CD8-positive, alpha-beta memory T cell (primary cell): Measurements from ENCODE around the gene ASTE1. TPM values are rescaled to one million over a fixed set of nuclear protein-coding genes. Genes with fewer than 3 reads are reported as not detected.
"Not testable (repeated sequence)": the region's sequence is repeated elsewhere in the genome, so short reads cannot be mapped to it uniquely, and the experiment has no call there.

Experiments used
- CTCF ChIA-PET: fragments of 350-600 bp; sonication (Branson Sonifier 250); formaldehyde crosslinking; loops from one replicate; lab custom pipeline; 2021; ENCODE audit warnings: antibody characterized with exemption; lab: Charles Lee
- POLR2A ChIA-PET: fragments of 350-600 bp; sonication (Branson Sonifier 250); formaldehyde crosslinking; loops from one replicate; lab custom pipeline; 2021; ENCODE audit warnings: antibody characterized with exemption; lab: Charles Lee
- DNase-seq, 5 donors: peaks; one replicate each; pipeline versions ENCODE4 v3.0.0 to v3.0.0-alpha.2; 2020 to 2022; ENCODE audit warnings: mixed read lengths in 1 of 5
- H3K27ac ChIP-seq: one replicate; pipeline ENCODE4 v1.7.0; 2013; ENCODE audit warnings: low read depth, mild to moderate bottlenecking, low read length, moderate library complexity
- H3K27me3 ChIP-seq: 2 replicates; pipeline ENCODE4 v1.7.0; 2013; ENCODE audit warnings: low read length, mild to moderate bottlenecking; ENCODE audit not compliant: insufficient read depth, poor library complexity, severe bottlenecking
- H3K36me3 ChIP-seq: 2 replicates; pipeline ENCODE4 v1.7.0; 2013; ENCODE audit warnings: mild to moderate bottlenecking, low read length, moderate library complexity; ENCODE audit not compliant: insufficient read depth
- H3K4me1 ChIP-seq: 2 replicates; pipeline ENCODE4 v1.7.0; 2013; ENCODE audit warnings: mild to moderate bottlenecking, low read length, moderate library complexity; ENCODE audit not compliant: insufficient read depth
- H3K4me3 ChIP-seq: 2 replicates; pipeline ENCODE4 v1.7.0; 2013; ENCODE audit warnings: mild to moderate bottlenecking, low read length
- H3K9me3 ChIP-seq: 2 replicates; pipeline ENCODE4 v1.7.0; 2013; ENCODE audit warnings: mild to moderate bottlenecking, low read length
- H3K27ac Mint-ChIP-seq, 8 donors: one replicate each; pipeline ENCODE4 v1.8.0; 2020 to 2021; ENCODE audit warnings: mixed read lengths in 8 of 8, mild to moderate bottlenecking in 6 of 8, inconsistent platforms in 3 of 8, moderate library complexity in 3 of 8
- H3K27me3 Mint-ChIP-seq, 2 donors: one replicate each; pipeline ENCODE4 v1.8.0; 2020 to 2021; ENCODE audit warnings: mixed read lengths in 2 of 2, mild to moderate bottlenecking in 1 of 2, moderate library complexity in 1 of 2
- H3K36me3 Mint-ChIP-seq, 3 donors: one replicate each; pipeline ENCODE4 v1.8.0; 2020 to 2021; ENCODE audit warnings: mixed read lengths in 3 of 3, inconsistent platforms in 1 of 3, mild to moderate bottlenecking in 1 of 3
- H3K4me1 Mint-ChIP-seq, 3 donors: one replicate each; pipeline ENCODE4 v1.8.0; 2020 to 2021; ENCODE audit warnings: mixed read lengths in 3 of 3, inconsistent platforms in 1 of 3, mild to moderate bottlenecking in 1 of 3
- H3K4me3 Mint-ChIP-seq, 7 donors: one replicate each; pipeline ENCODE4 v1.8.0; 2020 to 2021; ENCODE audit warnings: mixed read lengths in 7 of 7, mild to moderate bottlenecking in 6 of 7, moderate library complexity in 4 of 7, inconsistent platforms in 2 of 7
- H3K9me3 Mint-ChIP-seq, 5 donors: one replicate each; pipeline ENCODE4 v1.8.0; 2020 to 2022; ENCODE audit warnings: mixed read lengths in 5 of 5, mild to moderate bottlenecking in 3 of 5, moderate library complexity in 2 of 5, inconsistent platforms in 1 of 5
- polyA plus RNA-seq: library from polyadenylated mRNA; unstranded; fragments of 300-500 nt; fragmentation: Illumina TruSeq; gene quantifications from one replicate; pipeline ENCODE4 v1.2.3, GENCODE V29; 2021
- total RNA-seq, 2 experiments: library from RNA; stranded (reverse); gene quantifications; one replicate each; pipeline ENCODE4 v1.2.3, GENCODE V29; 2021

ASTE1 gene
- total and polyA plus RNA-seq, 3 experiments from 2014 or later: 11.9 to 24.0 (median 13.7) TPM

GRCh38 chr3:131050001-131050400, 23.4 kb upstream of the ASTE1 start:
- no peak overlapping the region for H3K4me3 Mint-ChIP-seq
- no peak overlapping the region for H3K27ac Mint-ChIP-seq
- ChIA-PET CTCF (no interaction called here), POLR2A (no interaction called here)
- peaks cover 8 to 20% (median 13%) of the 10 kb centered on the region in 5 donors for H3K9me3 Mint-ChIP-seq
- H3K27me3 Mint-ChIP-seq: peaks cover 0 to 1% of the 10 kb centered on the region in 2 donors
- Histone ChIP-seq H3K4me3 (no peak overlapping the region), H3K27ac (no peak overlapping the region), H3K27me3 (no peaks in the 10 kb centered on the region), H3K9me3 (no peaks in the 10 kb centered on the region), H3K36me3 (no peaks in the 10 kb centered on the region), H3K4me1 (no peaks in the 10 kb centered on the region)
- no peak for DNase-seq
- H3K36me3 Mint-ChIP-seq: peaks cover 0 to 32% (median 5%) of the 10 kb centered on the region in 3 donors
- H3K4me1 Mint-ChIP-seq: peaks cover 0 to 9% (median 6%) of the 10 kb centered on the region in 3 donors

GRCh38 chr3:131048030-131048429, 21.4 kb upstream of the ASTE1 start:
- H3K9me3 Mint-ChIP-seq: peaks cover 24 to 39% (median 32%) of the 10 kb centered on the region in 5 donors
- CTCF ChIA-PET: no interaction called here
- no peak for DNase-seq

GRCh38 chr3:131047582-131047981, 21.0 kb upstream of the ASTE1 start:
- Histone ChIP-seq H3K9me3 (no peaks in the 10 kb centered on the region), H3K4me1 (peaks cover 7% of the 10 kb centered on the region), H3K4me3 (no peak overlapping the region), H3K27me3 (no peaks in the 10 kb centered on the region), H3K27ac (no peak overlapping the region), H3K36me3 (no peaks in the 10 kb centered on the region)
- DNase-seq: no peak
- POLR2A ChIA-PET: no interaction called here
- Mint-ChIP-seq H3K27ac (no peak overlapping the region), H3K4me3 (no peak overlapping the region), H3K27me3 (peaks cover 0 to 2% of the 10 kb centered on the region in 2 donors), H3K4me1 (peaks cover 11 to 23% (median 17%) of the 10 kb centered on the region in 3 donors), H3K9me3 (peaks cover 24 to 41% (median 33%) of the 10 kb centered on the region in 5 donors), H3K36me3 (peaks cover 3 to 48% (median 20%) of the 10 kb centered on the region in 3 donors)
- CTCF ChIA-PET: no interaction called here

More at GRCh38 chr3:131048030-131048429, 21.4 kb upstream of the ASTE1 start:
- H3K27me3 ChIP-seq: no peaks in the 10 kb centered on the region
- peaks cover 3 to 48% (median 20%) of the 10 kb centered on the region in 3 donors for H3K36me3 Mint-ChIP-seq
- peaks cover 3% of the 10 kb centered on the region for H3K4me1 ChIP-seq
- no peaks in the 10 kb centered on the region for H3K9me3 ChIP-seq
- H3K4me1 Mint-ChIP-seq: peaks cover 7 to 19% (median 12%) of the 10 kb centered on the region in 3 donors
- no peak overlapping the region for H3K4me3 ChIP-seq
- no peak overlapping the region for H3K4me3 Mint-ChIP-seq
- H3K27me3 Mint-ChIP-seq: peaks cover 0 to 2% of the 10 kb centered on the region in 2 donors
- POLR2A ChIA-PET: no interaction called here
- no peaks in the 10 kb centered on the region for H3K36me3 ChIP-seq
- H3K27ac Mint-ChIP-seq: no peak overlapping the region
- H3K27ac ChIP-seq: no peak overlapping the region

DNA sequence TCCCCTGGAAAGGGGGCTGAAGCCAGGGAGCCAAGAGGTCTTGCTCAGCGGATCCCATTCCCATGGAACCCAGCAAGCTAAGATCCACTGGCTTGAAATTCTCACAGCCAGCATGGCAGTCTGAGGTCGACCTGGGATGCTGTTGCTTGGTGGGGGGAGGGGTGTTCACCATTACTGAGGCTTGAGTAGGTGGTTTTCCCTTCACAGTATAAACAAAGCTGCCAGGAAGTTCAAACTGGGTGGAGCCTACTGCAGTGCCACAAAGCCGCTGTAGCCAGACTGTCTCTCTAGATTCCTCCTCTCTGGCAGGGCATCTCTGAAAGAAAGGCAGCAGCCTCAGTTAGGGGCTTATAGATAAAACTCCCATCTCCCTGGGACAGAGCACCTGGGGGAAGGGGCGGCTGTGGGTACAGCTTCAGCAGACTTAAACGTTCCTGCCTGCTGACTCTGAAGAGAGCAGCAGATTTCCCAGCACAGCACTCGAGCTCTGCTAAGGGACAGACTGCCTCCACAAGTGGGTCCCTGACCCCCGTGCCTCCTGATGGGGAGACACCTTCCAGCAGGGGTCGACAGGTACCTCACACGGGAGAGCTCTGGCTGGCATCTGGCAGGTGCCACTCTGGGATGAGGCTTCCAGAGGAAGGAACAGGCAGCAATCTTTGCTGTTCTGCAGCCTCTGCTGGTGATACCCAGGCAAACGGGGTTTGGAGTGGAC, 15.8 kb upstream of the ASTE1 start:
- H3K36me3 Mint-ChIP-seq: peaks cover 3 to 36% (median 20%) of the 10 kb centered on the region in 3 donors
- H3K27ac Mint-ChIP-seq: peak overlapping the region; percentile 42 to 90 (median 68)
- POLR2A ChIA-PET, H3K36me3 ChIP-seq, H3K27me3 ChIP-seq, H3K27ac ChIP-seq, H3K9me3 ChIP-seq, H3K27me3 Mint-ChIP-seq: not testable (repeated sequence)
- CTCF ChIA-PET: interaction anchor here (1.5 kb wide), 1 partner anchor 9 kb away, joined by 11 read pairs; no protein-coding TSS in a partner anchor
- peak in 4 of 5 donors; percentile 4 to 62 (median 36) for DNase-seq
- H3K4me1 ChIP-seq: peaks cover 18% of the 10 kb centered on the region
- H3K4me3 ChIP-seq: peak overlapping the region; percentile 40
- peak overlapping the region in 6 of 7 donors; percentile 30 to 73 (median 50) for H3K4me3 Mint-ChIP-seq
- H3K9me3 Mint-ChIP-seq: peaks cover 24 to 41% (median 33%) of the 10 kb centered on the region in 5 donors
- H3K4me1 Mint-ChIP-seq: peaks cover 24 to 37% (median 33%) of the 10 kb centered on the region in 3 donors

GRCh38 chr3:131038326-131038725, 11.7 kb upstream of the ASTE1 start:
- peaks cover 18% of the 10 kb centered on the region for H3K4me1 ChIP-seq
- no peaks in the 10 kb centered on the region for H3K27me3 Mint-ChIP-seq
- no peak overlapping the region for H3K4me3 ChIP-seq
- no peaks in the 10 kb centered on the region for H3K27me3 ChIP-seq
- H3K36me3 ChIP-seq: no peaks in the 10 kb centered on the region
- peaks cover 1 to 4% (median 3%) of the 10 kb centered on the region in 5 donors for H3K9me3 Mint-ChIP-seq
- ChIA-PET CTCF (no interaction called here), POLR2A (no interaction called here)
- no peak overlapping the region for H3K27ac ChIP-seq
- DNase-seq: no peak
- no peak overlapping the region for H3K4me3 Mint-ChIP-seq
- peaks cover 20 to 28% (median 26%) of the 10 kb centered on the region in 3 donors for H3K4me1 Mint-ChIP-seq
- H3K36me3 Mint-ChIP-seq: peaks cover under 1 to 3% (median 2%) of the 10 kb centered on the region in 3 donors
- no peak overlapping the region for H3K27ac Mint-ChIP-seq
- no peaks in the 10 kb centered on the region for H3K9me3 ChIP-seq

GRCh38 chr3:131036986-131037385, 10.4 kb upstream of the ASTE1 start:
- H3K9me3 Mint-ChIP-seq: no peaks in the 10 kb centered on the region
- ChIA-PET POLR2A (no interaction called here), CTCF (interaction anchor here (0.8 kb wide), 1 partner anchor 11 kb away, joined by 3 read pairs; the partner anchor contains the start of gene ASTE1)
- no peak overlapping the region for H3K4me3 Mint-ChIP-seq
- Histone ChIP-seq H3K9me3 (no peaks in the 10 kb centered on the region), H3K36me3 (no peaks in the 10 kb centered on the region), H3K27me3 (no peaks in the 10 kb centered on the region), H3K4me1 (peaks cover 4% of the 10 kb centered on the region), H3K27ac (no peak overlapping the region), H3K4me3 (no peak overlapping the region)
- DNase-seq: no peak
- peaks cover 7 to 15% (median 13%) of the 10 kb centered on the region in 3 donors for H3K4me1 Mint-ChIP-seq
- H3K27me3 Mint-ChIP-seq: no peaks in the 10 kb centered on the region
- no peak overlapping the region for H3K27ac Mint-ChIP-seq
- H3K36me3 Mint-ChIP-seq: no peaks in the 10 kb centered on the region

DNA sequence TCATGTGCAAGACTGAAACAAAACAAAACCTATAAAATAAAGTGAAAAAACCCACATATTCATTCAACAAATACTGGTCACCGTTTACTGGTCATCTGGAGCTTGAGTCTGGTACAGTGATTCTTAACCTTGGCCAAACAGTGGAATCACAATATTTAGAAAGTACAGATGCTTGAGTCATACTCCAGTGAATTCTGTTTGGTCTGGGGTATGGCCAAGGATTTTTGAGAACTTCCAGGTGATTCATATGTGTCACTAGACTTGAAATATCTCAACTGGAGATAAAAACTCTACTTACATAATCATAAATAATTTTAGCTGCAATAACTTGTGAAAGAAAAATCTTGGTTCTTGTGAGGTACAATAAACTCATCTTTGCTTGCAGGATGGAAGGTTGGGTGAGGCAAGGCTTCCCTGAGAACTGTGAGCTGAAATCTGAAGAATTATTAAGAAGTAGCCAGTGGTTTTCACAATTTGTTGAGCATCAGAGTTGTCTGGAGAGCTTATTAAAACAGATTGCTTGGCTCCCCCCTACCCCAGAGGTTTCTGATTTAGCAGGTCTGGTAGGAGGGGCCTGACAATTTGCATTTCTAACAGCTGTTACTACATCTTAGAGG, 9.7 kb upstream of the ASTE1 start:
- H3K9me3 ChIP-seq: no peaks in the 10 kb centered on the region
- CTCF ChIA-PET: interaction anchor here (0.8 to 1.7 kb wide), 4 partner anchors 10 to 518 kb away, joined by 3 to 5 read pairs (median 3); partner anchors contain the start of genes ASTE1 and NEK11
- H3K4me3 ChIP-seq: no peak overlapping the region
- no peaks in the 10 kb centered on the region for H3K27me3 Mint-ChIP-seq
- DNase-seq: no peak
- H3K4me1 ChIP-seq: no peaks in the 10 kb centered on the region
- H3K36me3 ChIP-seq: no peaks in the 10 kb centered on the region
- no peak overlapping the region for H3K27ac ChIP-seq
- H3K4me1 Mint-ChIP-seq: peaks cover 0 to 8% (median 6%) of the 10 kb centered on the region in 3 donors
- H3K36me3 Mint-ChIP-seq: no peaks in the 10 kb centered on the region
- POLR2A ChIA-PET: no interaction called here
- H3K4me3 Mint-ChIP-seq: no peak overlapping the region
- H3K27ac Mint-ChIP-seq: peak overlapping the region in 1 of 8 donors; percentile 59
- H3K27me3 ChIP-seq: no peaks in the 10 kb centered on the region
- H3K9me3 Mint-ChIP-seq: no peaks in the 10 kb centered on the region
